Activated naive CD4-positive, alpha-beta T cell treated with anti-CD3 and anti-CD28 coated beads, Interleukin-2, amount 50 U/mL, for 16 hours (primary cell): ENCODE results near the gene GHRH.

Experiments used
- DNase-seq: peaks from one replicate; pipeline ENCODE4 v3.0.0-alpha.2; 2020

Gene GHRH

GRCh38 chr20:37260923-37261322 lies 691 bp downstream of the GHRH start:
- DNase-seq = no peak

GRCh38 chr20:37259865-37260264 lies 1.7 kb downstream of the GHRH start:
- no peak for DNase-seq

GRCh38 chr20:37259031-37259430 lies 2.6 kb downstream of the GHRH start:
- DNase-seq = no peak

- no peak for DNase-seq
Measured at GRCh38 chr20:37257988-37258387, 3.6 kb downstream of the GHRH start.

- no peak for DNase-seq
Measured at GRCh38 chr20:37257530-37257929, 4.1 kb downstream of the GHRH start.

- no peak for DNase-seq
Measured at GRCh38 chr20:37256286-37256685, 5.3 kb downstream of the GHRH start.

- no peak for DNase-seq
Measured at GRCh38 chr20:37254114-37254878, 7.3 kb downstream of the GHRH start.

GRCh38 chr20:37253087-37253486 lies 8.5 kb downstream of the GHRH start:
- DNase-seq = no peak

- DNase-seq = no peak
Measured at GRCh38 chr20:37251825-37252477, 9.7 kb downstream of the GHRH start.

- DNase-seq = no peak
Measured at GRCh38 chr20:37249304-37249703, 12.3 kb downstream of the GHRH start.

- no peak for DNase-seq
Measured at GRCh38 chr20:37247547-37247946, 14.1 kb downstream of the GHRH start.

- no peak for DNase-seq
Measured at GRCh38 chr20:37246736-37247135, 14.9 kb downstream of the GHRH start.

GRCh38 chr20:37245216-37246150 lies 16.1 kb downstream of the GHRH start:
- no peak for DNase-seq

- DNase-seq = no peak
Measured at GRCh38 chr20:37244572-37244957, 17.0 kb downstream of the GHRH start.

GRCh38 chr20:37243937-37244571 lies 17.6 kb downstream of the GHRH start:
- no peak for DNase-seq

- no peak for DNase-seq
Measured at GRCh38 chr20:37243076-37243936, 18.3 kb downstream of the GHRH start.

GRCh38 chr20:37242503-37242902 lies 19.1 kb downstream of the GHRH start:
- no peak for DNase-seq

GRCh38 chr20:37240337-37241067 lies 21.1 kb downstream of the GHRH start:
- no peak for DNase-seq

GRCh38 chr20:37238935-37239451 lies 22.6 kb downstream of the GHRH start:
- DNase-seq = no peak

GRCh38 chr20:37238426-37238825 lies 23.2 kb downstream of the GHRH start:
- no peak for DNase-seq

- DNase-seq = no peak
Measured at GRCh38 chr20:37237656-37238055, 24.0 kb downstream of the GHRH start.
